Fibroblast of peridontal ligament (primary cell): ENCODE measurements around the gene SUGCT.

Experiments used
- DNase-seq: peaks from one replicate; pipeline ENCODE4 v3.0.0-alpha.2; 2010; ENCODE audit errors: extremely low read depth

The SUGCT gene

GRCh38 chr7:40470091-40470592 lies 335.3 kb downstream of the SUGCT start:
- peak; percentile 49 for DNase-seq

- DNase-seq: peak; percentile 49
Measured at GRCh38 chr7:40470817-40471216, 336.0 kb downstream of the SUGCT start.

- DNase-seq: no peak
Measured at GRCh38 chr7:40471891-40472290, 337.1 kb downstream of the SUGCT start.

GRCh38 chr7:40474790-40475680 lies 340.2 kb downstream of the SUGCT start:
- no peak for DNase-seq

GRCh38 chr7:40475681-40475982 lies 340.8 kb downstream of the SUGCT start:
- DNase-seq: no peak

GRCh38 chr7:40477094-40477493 lies 342.3 kb downstream of the SUGCT start:
- DNase-seq: no peak

GRCh38 chr7:40482845-40483244 lies 348.0 kb downstream of the SUGCT start:
- peak; percentile 32 for DNase-seq

GRCh38 chr7:40483630-40484029 lies 348.8 kb downstream of the SUGCT start:
- no peak for DNase-seq

GRCh38 chr7:40489844-40490602 lies 355.2 kb downstream of the SUGCT start:
- DNase-seq: peak; percentile 33

- peak; percentile 77 for DNase-seq
Measured at GRCh38 chr7:40490603-40490924, 355.8 kb downstream of the SUGCT start.

GRCh38 chr7:40492946-40493345 lies 358.1 kb downstream of the SUGCT start:
- no peak for DNase-seq

GRCh38 chr7:40493609-40494051 lies 358.8 kb downstream of the SUGCT start:
- peak; percentile 90 for DNase-seq

- peak; percentile 76 for DNase-seq
Measured at GRCh38 chr7:40498924-40499510, 364.2 kb downstream of the SUGCT start.

- peak; percentile 85 for DNase-seq
Measured at GRCh38 chr7:40499718-40500117, 364.9 kb downstream of the SUGCT start.

- DNase-seq: peak; percentile 28
Measured at GRCh38 chr7:40500219-40500618, 365.4 kb downstream of the SUGCT start.

- no peak for DNase-seq
Measured at GRCh38 chr7:40502359-40502758, 367.6 kb downstream of the SUGCT start.

- DNase-seq: no peak
Measured at GRCh38 chr7:40506158-40506557, 371.4 kb downstream of the SUGCT start.

GRCh38 chr7:40507166-40507565 lies 372.4 kb downstream of the SUGCT start:
- no peak for DNase-seq

- no peak for DNase-seq
Measured at GRCh38 chr7:40509287-40509996, 374.6 kb downstream of the SUGCT start.

GRCh38 chr7:40516376-40516775 lies 381.6 kb downstream of the SUGCT start:
- peak; percentile 52 for DNase-seq

GRCh38 chr7:40519009-40519408 lies 384.2 kb downstream of the SUGCT start:
- no peak for DNase-seq
